Epithelial cell of proximal tubule (primary cell): ENCODE measurements around the gene CD5L. TPM values are rescaled to one million over a fixed set of nuclear protein-coding genes. Genes with fewer than 3 reads are reported as not detected.

Experiments
- DNase-seq: peaks from one replicate; pipeline ENCODE4 v3.0.0-alpha.2; 2011; ENCODE audit warnings: low read depth
- H3K4me3 ChIP-seq: 2 replicates; pipeline ENCODE4 v1.5.1; 2011; ENCODE audit warnings: low read depth, mild to moderate bottlenecking, low read length
- CTCF ChIP-seq: conservative IDR thresholded peaks from 2 replicates; pipeline ENCODE4 v1.5.1; 2012; ENCODE audit warnings: low read depth, mild to moderate bottlenecking, low read length
- total RNA-seq: library from RNA; depleted of rRNA; stranded (reverse); fragments of >200 nt; gene quantifications from 2 replicates; pipeline ENCODE4 v1.2.3, GENCODE V29; 2015

Gene CD5L
- total RNA-seq, 1 donor from 2014 or later: not detected

GRCh38 chr1:157798211-157798610, 43.4 kb downstream of the CD5L start:
- TF ChIP-seq CTCF: no peak
- peak; percentile 46 for DNase-seq
- no peak overlapping the region for H3K4me3 ChIP-seq

- no peak for TF ChIP-seq CTCF
- H3K4me3 ChIP-seq: no peak overlapping the region
- DNase-seq: no peak
Observed at GRCh38 chr1:157785248-157785647, 56.4 kb downstream of the CD5L start.

DNA sequence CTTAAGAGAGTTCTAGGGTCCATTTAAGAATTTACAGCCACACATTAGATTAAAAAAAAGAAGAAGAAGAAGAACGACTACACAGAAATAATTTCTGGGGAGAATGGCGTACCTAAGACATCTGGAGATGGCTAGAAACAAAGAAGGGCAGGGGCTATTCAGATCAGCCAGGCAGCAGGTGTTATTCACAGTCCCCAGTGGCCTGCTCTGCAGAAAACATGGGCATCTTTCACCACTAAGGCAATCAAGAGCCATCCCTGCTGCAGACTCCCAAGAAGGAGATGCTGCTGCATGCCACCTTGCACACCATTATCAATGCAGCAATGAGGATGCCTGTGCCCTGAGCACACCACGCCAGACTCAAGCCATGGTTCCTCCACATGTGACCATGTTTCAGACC, 56.8 kb downstream of the CD5L start:
- DNase-seq: no peak
- TF ChIP-seq CTCF: no peak
- H3K4me3 ChIP-seq: no peak overlapping the region

GRCh38 chr1:157782931-157783330, 58.7 kb downstream of the CD5L start:
- H3K4me3 ChIP-seq: no peak overlapping the region
- no peak for DNase-seq
- no peak for TF ChIP-seq CTCF

- DNase-seq: no peak
- TF ChIP-seq CTCF: no peak
- no peak overlapping the region for H3K4me3 ChIP-seq
Observed at GRCh38 chr1:157781048-157781447, 60.6 kb downstream of the CD5L start.

Other genes starting within 250 kb of the CD5L start
- gene FCRL4, start 243.7 kb downstream of the CD5L start, total RNA-seq: not detected in 2 replicates
- not detected in 2 replicates for gene FCRL3, start 141.0 kb downstream of the CD5L start, total RNA-seq
- not detected in 2 replicates for gene FCRL2, start 64.7 kb downstream of the CD5L start, total RNA-seq
- not detected in 2 replicates for gene FCRL1, start 21.7 kb downstream of the CD5L start, total RNA-seq
- gene KIRREL1, start 151.8 kb upstream of the CD5L start, total RNA-seq: 194 and 275 TPM in 2 replicates